GM12878 (cell line): ENCODE results near the gene GPR153. TPM values are rescaled to one million over a fixed set of nuclear protein-coding genes. Genes with fewer than 3 reads are reported as not detected.

Experiments used
- ATF2 ChIP-seq: IDR thresholded peaks from 2 replicates; pipeline ENCODE4 v1.6.1; 2012; ENCODE audit warnings: low read length, inconsistent platforms
- BMI1 ChIP-seq: fragments of 450-650 bp; IDR thresholded peaks from 2 replicates; pipeline ENCODE4 v1.6.1; 2016; ENCODE audit warnings: mild to moderate bottlenecking, moderate library complexity, borderline replicate concordance
- CREB1 ChIP-seq: IDR thresholded peaks from 2 replicates; pipeline ENCODE4 v1.6.1; 2012; ENCODE audit warnings: low read depth, mild to moderate bottlenecking, inconsistent platforms
- CUX1 ChIP-seq: IDR thresholded peaks from 2 replicates; pipeline ENCODE4 v1.6.1; 2012; ENCODE audit warnings: improper control_type of control experiment, low read depth, low read length; ENCODE audit not compliant: insufficient replicate concordance
- EED ChIP-seq: sonication (generic); IDR thresholded peaks from 2 replicates; pipeline ENCODE4 v1.6.1; 2016; ENCODE audit warnings: antibody characterized with exemption, low read depth
- ESRRA ChIP-seq: IDR thresholded peaks from 2 replicates; pipeline ENCODE4 v1.6.1; 2012; ENCODE audit warnings: mild to moderate bottlenecking, low read length, improper control_type of control experiment
- IRF4 ChIP-seq: IDR thresholded peaks from 2 replicates; pipeline ENCODE4 v1.6.1; 2011; ENCODE audit warnings: low read depth, low read length
- NFYB ChIP-seq: IDR thresholded peaks from 2 replicates; pipeline ENCODE4 v1.6.1; 2011; ENCODE audit warnings: low read depth, mild to moderate bottlenecking, low read length, improper control_type of control experiment, moderate library complexity; ENCODE audit not compliant: insufficient read depth
- RELA ChIP-seq: fragments of 450-650 bp; IDR thresholded peaks from 2 replicates; pipeline ENCODE4 v1.8.0; 2014; ENCODE audit warnings: borderline replicate concordance; ENCODE audit not compliant: partially characterized antibody
- REST ChIP-seq: IDR thresholded peaks from 2 replicates; pipeline ENCODE4 v1.6.1; 2012; ENCODE audit warnings: mild to moderate bottlenecking, low read depth, low read length
- SMARCA5 ChIP-seq: fragments of 450-650 bp; IDR thresholded peaks from 2 replicates; pipeline ENCODE4 v1.6.1; 2017; ENCODE audit warnings: mild to moderate bottlenecking
- SP1 ChIP-seq: IDR thresholded peaks from one replicate; pipeline ENCODE4 v1.6.1; 2011; ENCODE audit warnings: low read depth, low read length
- SREBF1 ChIP-seq: IDR thresholded peaks from 2 replicates; pipeline ENCODE4 v1.6.1; 2012; ENCODE audit warnings: mild to moderate bottlenecking, low read length
- STAT1 ChIP-seq: fragments of 450-650 bp; conservative IDR thresholded peaks from 2 replicates; pipeline ENCODE4 v1.6.1; 2014; ENCODE audit warnings: antibody characterized with exemption, mild to moderate bottlenecking
- TBL1XR1 ChIP-seq: IDR thresholded peaks from 2 replicates; pipeline ENCODE4 v1.6.1; 2012; ENCODE audit warnings: low read depth, low read length, improper control_type of control experiment
- YY1 ChIP-seq: IDR thresholded peaks from 2 replicates; pipeline ENCODE4 v1.6.1; 2011; ENCODE audit warnings: low read depth, mild to moderate bottlenecking, low read length
- ZBED1 ChIP-seq: IDR thresholded peaks from 2 replicates; pipeline ENCODE4 v1.6.1; 2016; ENCODE audit warnings: borderline replicate concordance
- ZNF384 ChIP-seq: IDR thresholded peaks from 2 replicates; pipeline ENCODE4 v1.6.1; 2012; ENCODE audit warnings: low read depth, mild to moderate bottlenecking, low read length, improper control_type of control experiment, borderline replicate concordance
- polyA plus RNA-seq, 11 experiments: library from polyadenylated mRNA; depleted of rRNA in 4 of 11; unstranded in 6 of 11; stranded (reverse) in 5 of 11; fragments of >200 nt; fragmentation: Nextera tagmentation in 4 of 11; fragmentation: Illumina TruSeq in 1 of 11; extraction: Ambion mirVana in 4 of 11; extraction: Trizol in 1 of 11; gene quantifications; 1 replicate in 1 of 11; 2 replicates in 10 of 11; pipeline versions ENCODE4 v1.2.1 to v1.2.3, GENCODE V29; 2011 to 2016; ENCODE audit warnings: inconsistent platforms in 2 of 11, missing spikeins in 2 of 11, low read depth in 1 of 11
- total RNA-seq, 4 experiments: library from RNA; depleted of rRNA in 3 of 4; stranded (reverse); fragments of >200 nt in 3 of 4; fragmentation: Illumina TruSeq in 1 of 4; extraction: Trizol in 1 of 4; gene quantifications; 2 replicates each; pipeline versions ENCODE4 v1.2.1 to v1.2.3, GENCODE V29; 2013 to 2021

The GPR153 gene
- total and polyA plus RNA-seq, 10 of the 15 experiments (the other 5 are each of a cell fraction or from before 2014, with no cell fraction given) = 0.04 to 2.2 (median 0.54) TPM

- TF ChIP-seq CUX1 (peak; percentile 99), IRF4 (peak; percentile 59; the same call in 1 of the 2 replicates), STAT1 (no peak; the same call in 1 of the 2 replicates), ZBED1 (no peak), SREBF1 (peak; percentile 97), ESRRA (0 out of 2 replicates have a peak, but pooled peaks have one; percentile 22), YY1 (peak; percentile 96), RELA (peak; percentile 87), SMARCA5 (peak; percentile 49; the same call in 1 of the 2 replicates), CREB1 (peak; percentile 69), SP1 (peak; percentile 93), REST (0 out of 2 replicates have a peak, but pooled peaks have one; percentile 16), NFYB (no peak), BMI1 (no peak), EED (peak; percentile 49), ATF2 (no peak), ZNF384 (no peak), TBL1XR1 (no peak; the same call in 1 of the 2 replicates)
Measured at GRCh38 chr1:6199298-6200187, 61.4 kb downstream of the GPR153 start, which contains the start of gene RPL22 (continued).
